AG09309 (cell line): Measurements from ENCODE around the gene GRM6.

Experiments used
- DNase-seq: peaks from one replicate; pipeline ENCODE4 v3.0.0-alpha.2; 2010; ENCODE audit warnings: low read depth
- H3K4me3 ChIP-seq: 2 replicates; pipeline ENCODE4 v1.5.1; 2011; ENCODE audit warnings: mild to moderate bottlenecking, low read depth, low read length, moderate library complexity; ENCODE audit not compliant: control insufficient read depth
- TF ChIP-seq, protein P1 (sequence below): IDR thresholded peaks from 2 replicates; pipeline ENCODE4 v1.5.1; 2011; ENCODE audit warnings: mild to moderate bottlenecking, low read depth, low read length, inconsistent platforms; ENCODE audit not compliant: insufficient read depth, control insufficient read depth; ENCODE audit errors: missing control alignments

Gene GRM6

DNA sequence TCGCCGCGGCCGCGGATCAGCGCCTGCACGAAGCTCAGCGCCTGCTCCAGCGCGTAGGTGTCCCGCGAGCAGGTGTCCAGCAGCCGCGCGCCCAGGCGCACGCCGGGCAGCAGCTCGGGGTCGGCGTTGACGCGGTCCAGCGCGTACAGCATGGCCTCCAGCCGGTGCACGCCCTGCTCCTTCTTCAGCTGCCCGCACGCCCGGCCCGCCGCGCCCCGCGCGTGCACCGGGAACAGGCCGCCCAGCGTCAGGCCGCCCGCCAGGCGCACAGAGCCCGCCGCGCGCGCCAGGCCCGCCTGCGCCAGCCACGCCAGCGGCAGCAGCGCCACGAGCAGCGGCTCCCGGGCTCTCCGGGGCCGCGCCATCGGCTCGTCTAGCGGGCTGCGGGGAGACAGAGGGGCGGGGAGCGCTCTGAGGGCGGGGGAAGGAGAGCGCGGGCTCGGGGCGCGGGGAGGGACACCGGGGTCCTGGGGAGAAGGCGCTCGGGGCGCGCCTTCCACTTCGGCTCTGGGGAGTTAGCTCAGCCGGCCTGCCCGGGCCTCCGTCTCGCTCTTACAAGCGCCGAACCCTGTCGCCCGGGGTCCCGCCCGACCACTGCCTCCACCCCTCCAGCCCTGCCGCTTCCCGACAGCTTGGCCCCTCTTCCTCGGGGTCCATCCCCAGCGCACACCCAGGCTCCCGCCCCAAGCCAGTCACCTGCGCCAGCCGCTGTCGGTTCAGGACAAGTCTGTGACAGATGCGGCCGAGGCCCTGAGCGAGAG is at the start of gene GRM6:
TSS of gene GRM6 (minus strand) at position 741 of the 761 bp plus-strand sequence. CDS start at position 365, 376 bp downstream.
- TF ChIP-seq, protein P1, sequence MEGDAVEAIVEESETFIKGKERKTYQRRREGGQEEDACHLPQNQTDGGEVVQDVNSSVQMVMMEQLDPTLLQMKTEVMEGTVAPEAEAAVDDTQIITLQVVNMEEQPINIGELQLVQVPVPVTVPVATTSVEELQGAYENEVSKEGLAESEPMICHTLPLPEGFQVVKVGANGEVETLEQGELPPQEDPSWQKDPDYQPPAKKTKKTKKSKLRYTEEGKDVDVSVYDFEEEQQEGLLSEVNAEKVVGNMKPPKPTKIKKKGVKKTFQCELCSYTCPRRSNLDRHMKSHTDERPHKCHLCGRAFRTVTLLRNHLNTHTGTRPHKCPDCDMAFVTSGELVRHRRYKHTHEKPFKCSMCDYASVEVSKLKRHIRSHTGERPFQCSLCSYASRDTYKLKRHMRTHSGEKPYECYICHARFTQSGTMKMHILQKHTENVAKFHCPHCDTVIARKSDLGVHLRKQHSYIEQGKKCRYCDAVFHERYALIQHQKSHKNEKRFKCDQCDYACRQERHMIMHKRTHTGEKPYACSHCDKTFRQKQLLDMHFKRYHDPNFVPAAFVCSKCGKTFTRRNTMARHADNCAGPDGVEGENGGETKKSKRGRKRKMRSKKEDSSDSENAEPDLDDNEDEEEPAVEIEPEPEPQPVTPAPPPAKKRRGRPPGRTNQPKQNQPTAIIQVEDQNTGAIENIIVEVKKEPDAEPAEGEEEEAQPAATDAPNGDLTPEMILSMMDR, result no peak
- DNase-seq, result no peak
- no peak within 1 kb of the TSS for H3K4me3 ChIP-seq

DNA sequence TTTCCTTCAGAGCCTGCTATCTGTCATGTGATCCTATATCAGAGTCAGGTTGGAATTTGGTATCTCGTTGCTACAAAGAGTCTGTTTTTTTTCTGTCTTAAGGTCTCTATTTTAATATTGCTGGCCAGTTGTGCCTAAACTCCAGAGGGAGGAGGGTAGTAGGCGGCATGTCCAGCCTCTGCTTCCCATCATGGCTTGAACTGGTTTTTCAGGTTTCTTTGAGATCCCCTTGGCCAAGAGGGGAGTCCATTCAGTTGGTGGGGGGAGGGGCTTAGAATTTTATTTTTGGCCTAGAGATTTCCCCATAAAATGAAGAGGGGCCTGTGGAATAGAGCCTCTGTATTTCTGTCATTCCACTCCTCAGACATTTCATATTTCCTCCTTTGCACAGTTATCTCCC is 49.6 kb upstream of the GRM6 start:
- H3K4me3 ChIP-seq, result no peak overlapping the region
- no peak for DNase-seq
- TF ChIP-seq, protein P1, result no peak

DNA sequence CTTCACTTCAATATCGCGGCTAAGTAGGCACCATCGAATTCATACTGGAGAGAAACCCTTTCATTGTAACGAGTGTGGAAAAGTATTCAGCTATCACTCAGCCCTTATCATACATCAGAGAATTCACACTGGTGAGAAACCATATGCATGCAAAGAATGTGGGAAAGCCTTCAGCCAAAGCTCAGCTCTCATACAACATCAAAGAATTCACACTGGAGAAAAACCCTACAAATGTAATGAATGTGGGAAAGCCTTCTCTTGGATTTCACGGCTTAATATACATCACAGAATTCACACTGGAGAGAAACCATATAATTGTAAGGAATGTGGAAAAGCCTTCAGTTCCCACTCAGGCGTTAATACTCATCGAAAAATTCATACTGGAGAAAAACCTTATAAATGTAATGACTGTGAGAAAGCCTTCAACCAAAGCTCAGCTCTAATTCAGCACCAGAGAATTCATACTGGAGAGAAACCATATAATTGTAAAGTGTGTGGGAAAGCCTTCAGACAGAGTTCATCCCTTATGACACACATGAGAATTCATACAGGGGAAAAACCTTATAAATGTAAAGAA is 38.0 kb upstream of the GRM6 start:
- no peak for DNase-seq
- TF ChIP-seq, protein P1, result no peak
- no peak overlapping the region for H3K4me3 ChIP-seq

DNA sequence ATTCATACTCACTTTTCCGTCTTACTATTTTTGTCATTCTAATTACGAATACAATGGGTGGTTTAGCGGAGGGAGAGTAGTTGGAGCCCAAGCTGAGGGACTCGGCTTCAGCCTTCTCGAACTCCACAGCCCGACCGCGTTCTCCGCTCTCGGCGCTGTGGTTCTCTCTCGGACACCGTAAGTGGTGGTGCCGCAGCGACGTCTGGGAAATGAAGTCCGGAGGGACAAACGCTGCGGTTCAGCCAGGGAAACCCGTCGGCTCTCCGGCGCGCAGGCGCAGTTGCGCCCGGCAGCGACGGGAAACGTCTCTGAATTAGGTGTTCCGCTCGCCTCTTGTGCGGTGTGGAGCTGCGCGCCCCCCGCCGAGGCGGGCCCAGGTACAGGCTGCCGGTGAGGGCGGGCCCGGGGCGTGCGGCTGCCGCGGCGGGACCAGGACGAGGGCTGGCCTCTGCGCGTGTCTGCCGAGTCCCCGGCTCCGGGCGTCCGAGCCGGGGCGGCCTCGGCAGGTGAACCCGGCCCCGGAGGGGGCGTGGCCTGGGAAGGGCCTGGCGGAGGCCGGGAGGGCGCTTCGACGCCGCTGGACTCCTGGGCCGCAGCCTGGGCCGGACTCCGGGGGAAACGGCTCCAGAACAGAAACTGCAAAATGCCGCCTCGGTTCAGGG is 28.5 kb upstream of the GRM6 start, which contains the start of gene ZNF879:
TSS of gene ZNF879 (plus strand) at position 277 of the 662 bp plus-strand sequence. CDS start 1,201 bp downstream, outside the sequence.
- peak; percentile 71 for DNase-seq
- TF ChIP-seq, protein P1, result no peak
- peak within 1 kb of the TSS; percentile 68 for H3K4me3 ChIP-seq

DNA sequence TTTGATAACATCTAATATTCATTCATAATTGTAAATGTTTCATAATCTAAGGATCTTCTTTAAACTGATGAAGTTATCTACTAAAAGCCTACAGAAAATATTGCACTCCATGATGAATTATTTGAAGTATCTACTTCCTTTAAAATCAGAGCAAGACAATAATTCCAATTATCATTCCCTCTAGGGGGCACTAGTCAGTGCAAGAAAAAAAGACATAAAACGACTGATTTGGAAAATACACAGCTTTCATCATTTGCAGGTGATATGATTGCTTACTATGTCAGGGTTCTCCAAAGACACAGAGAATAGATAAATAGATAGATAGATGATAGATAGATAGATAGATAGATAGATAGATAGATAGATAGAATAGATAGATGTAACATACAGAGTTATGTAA is 13.5 kb upstream of the GRM6 start:
- DNase-seq, result no peak
- TF ChIP-seq, protein P1, result peak; percentile 19
- no peak overlapping the region for H3K4me3 ChIP-seq

DNA sequence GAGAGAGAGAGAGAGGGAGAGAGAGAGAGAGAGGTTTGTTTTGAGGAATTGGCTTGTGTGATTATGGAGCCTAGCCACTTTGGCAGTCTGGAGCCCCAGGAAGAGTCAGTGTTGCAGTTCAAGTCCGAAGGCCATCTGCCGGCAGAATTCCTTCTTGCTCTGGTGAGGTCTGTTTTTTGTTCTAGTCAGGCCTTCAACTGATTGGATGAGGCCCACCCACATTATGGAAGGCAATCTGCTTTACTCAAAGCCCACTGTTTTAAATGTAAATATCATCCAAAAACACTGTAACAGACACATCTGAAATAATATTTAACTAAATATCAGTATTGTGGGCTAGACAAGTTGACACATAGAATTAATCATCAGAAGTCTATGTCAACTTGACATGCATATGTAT is 11.4 kb upstream of the GRM6 start:
- H3K4me3 ChIP-seq, result no peak overlapping the region
- TF ChIP-seq, protein P1, result no peak
- no peak for DNase-seq
